HCT116 (cell line): ENCODE measurements around the gene PACRG.

ENCODE experiments used
- EZH2phosphoT487 ChIP-seq: fragments of 200-600 bp; IDR thresholded peaks from 2 replicates; pipeline ENCODE4 v1.6.1; 2018; ENCODE audit warnings: antibody characterized with exemption, borderline replicate concordance
- TF ChIP-seq, protein P1 (sequence below), 3 experiments: fragments of 200-600 bp in 1 of 3; sonication (generic) in 1 of 3; IDR thresholded peaks in 2 of 3; conservative IDR thresholded peaks in 1 of 3; 2 replicates each; pipeline ENCODE4 v1.5.1; 2012 to 2017; ENCODE audit warnings: low read depth in 2 of 3, low read length in 2 of 3, antibody characterized with exemption in 1 of 3, borderline replicate concordance in 1 of 3, control low read depth in 1 of 3, mild to moderate bottlenecking in 1 of 3, mixed read lengths in 1 of 3, mixed run types in 1 of 3, moderate library complexity in 1 of 3; ENCODE audit not compliant: insufficient read depth in 1 of 3

DNA sequence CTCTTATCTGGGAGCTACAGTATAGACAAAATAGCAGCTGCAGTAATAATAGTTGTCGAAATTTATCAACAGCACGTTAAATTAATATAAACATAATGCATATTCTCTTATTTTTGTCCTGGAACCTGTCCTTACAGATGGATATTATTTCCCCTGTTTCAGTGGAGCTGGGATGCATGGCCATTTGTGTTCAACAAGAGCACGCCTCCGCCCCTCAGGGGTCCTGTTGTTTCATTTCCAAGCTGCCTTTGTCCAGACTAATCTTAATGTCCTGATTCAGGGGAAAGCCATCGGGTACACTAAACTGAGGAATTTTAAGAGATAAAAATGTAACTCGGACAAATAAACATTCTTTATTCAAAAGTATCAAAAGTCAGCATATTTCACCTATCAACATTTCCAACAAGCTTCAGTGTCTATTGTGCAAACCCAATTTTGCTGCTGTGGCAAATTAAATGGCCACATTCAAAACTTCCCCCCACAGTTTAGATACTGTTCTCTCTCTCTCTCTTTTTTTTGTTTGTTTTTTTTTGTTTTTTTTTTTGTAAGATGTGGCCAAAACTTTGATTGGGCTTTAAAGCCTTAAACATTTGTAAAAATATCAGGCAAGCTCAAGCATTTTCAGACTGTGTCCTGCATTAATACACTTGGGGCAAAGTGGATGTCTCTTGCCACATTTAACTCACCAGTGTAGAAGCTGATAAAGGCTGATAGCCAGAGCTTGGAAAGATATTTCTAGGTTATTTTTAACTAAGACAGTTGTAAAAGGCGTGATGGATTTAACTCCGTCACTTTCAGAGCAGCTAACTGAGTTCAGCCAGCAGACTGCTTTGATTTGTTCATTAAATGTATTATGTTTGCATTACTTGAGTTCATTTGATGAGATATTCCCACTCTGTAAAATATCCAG is 574.2 kb downstream of the PACRG start:
- TF ChIP-seq, protein P1, sequence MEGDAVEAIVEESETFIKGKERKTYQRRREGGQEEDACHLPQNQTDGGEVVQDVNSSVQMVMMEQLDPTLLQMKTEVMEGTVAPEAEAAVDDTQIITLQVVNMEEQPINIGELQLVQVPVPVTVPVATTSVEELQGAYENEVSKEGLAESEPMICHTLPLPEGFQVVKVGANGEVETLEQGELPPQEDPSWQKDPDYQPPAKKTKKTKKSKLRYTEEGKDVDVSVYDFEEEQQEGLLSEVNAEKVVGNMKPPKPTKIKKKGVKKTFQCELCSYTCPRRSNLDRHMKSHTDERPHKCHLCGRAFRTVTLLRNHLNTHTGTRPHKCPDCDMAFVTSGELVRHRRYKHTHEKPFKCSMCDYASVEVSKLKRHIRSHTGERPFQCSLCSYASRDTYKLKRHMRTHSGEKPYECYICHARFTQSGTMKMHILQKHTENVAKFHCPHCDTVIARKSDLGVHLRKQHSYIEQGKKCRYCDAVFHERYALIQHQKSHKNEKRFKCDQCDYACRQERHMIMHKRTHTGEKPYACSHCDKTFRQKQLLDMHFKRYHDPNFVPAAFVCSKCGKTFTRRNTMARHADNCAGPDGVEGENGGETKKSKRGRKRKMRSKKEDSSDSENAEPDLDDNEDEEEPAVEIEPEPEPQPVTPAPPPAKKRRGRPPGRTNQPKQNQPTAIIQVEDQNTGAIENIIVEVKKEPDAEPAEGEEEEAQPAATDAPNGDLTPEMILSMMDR (IDR thresholded peaks at IDR 0.05 in 2 of 3, conservative IDR thresholded peaks at IDR 0.05 in 1 of 3; ENCODE audit: borderline replicate concordance in 1 of 3, insufficient read depth in 1 of 3, low read depth in 2 of 3, low read length in 2 of 3), result no peak
- TF ChIP-seq EZH2phosphoT487, result no peak
